H1 (cell line): ENCODE results near the gene PTGER3. TPM values are rescaled to one million over a fixed set of nuclear protein-coding genes. Genes with fewer than 3 reads are reported as not detected.
"Not testable (repeated sequence)": the region's sequence is repeated elsewhere in the genome, so short reads cannot be mapped to it uniquely, and the experiment has no call there.

Experiments used
- CTCF ChIA-PET: fragments of 300-600 bp; sonication (Branson Sonifier 250); formaldehyde crosslinking; loops from one replicate; lab custom pipeline; 2021; ENCODE audit not compliant: partially characterized antibody; lab: Charles Lee
- POLR2A ChIA-PET: fragments of 300-600 bp; sonication (Branson Sonifier 250); formaldehyde crosslinking; loops from one replicate; lab custom pipeline; 2021; ENCODE audit warnings: inconsistent platforms; ENCODE audit not compliant: partially characterized antibody; lab: Charles Lee
- DNase-seq, 2 experiments: peaks; one replicate each; pipeline versions ENCODE4 v3.0.0 to v3.0.0-alpha.2; 2010 to 2022; ENCODE audit warnings: low spot score in 2 of 2, low read depth in 1 of 2, mixed read lengths in 1 of 2
- FAIRE-seq: peaks from 2 replicates; lab custom pipeline; 2011; peaks lifted over from hg19 to GRCh38; lab: Jason Lieb, UNC
- H2AFZ ChIP-seq: 2 replicates; pipeline ENCODE4 v1.8.1; 2012; ENCODE audit warnings: low read length, inconsistent platforms
- H2AK5ac ChIP-seq: 2 replicates; pipeline ENCODE4 v1.6.1; 2013; ENCODE audit warnings: low read depth, low read length
- H2BK120ac ChIP-seq: replicated peaks from 2 replicates; pipeline ENCODE3; 2013; ENCODE audit warnings: low read depth, low read length, inconsistent platforms
- H2BK12ac ChIP-seq: 2 replicates; pipeline ENCODE4 v1.6.1; 2013; ENCODE audit warnings: low read depth, low read length
- H2BK15ac ChIP-seq: 2 replicates; pipeline ENCODE4 v1.6.1; 2013; ENCODE audit warnings: low read length
- H2BK20ac ChIP-seq: 2 replicates; pipeline ENCODE4 v1.6.1; 2013; ENCODE audit warnings: low read length
- H2BK5ac ChIP-seq: 2 replicates; pipeline ENCODE4 v1.6.1; 2013; ENCODE audit warnings: low read depth, low read length
- H3K14ac ChIP-seq: 2 replicates; pipeline ENCODE4 v1.6.1; 2013; ENCODE audit warnings: inconsistent platforms; ENCODE audit not compliant: insufficient read length
- H3K18ac ChIP-seq: 2 replicates; pipeline ENCODE4 v1.6.1; 2013; ENCODE audit warnings: low read length; ENCODE audit errors: extremely low read depth
- H3K23ac ChIP-seq: 2 replicates; pipeline ENCODE4 v1.6.1; 2013; ENCODE audit warnings: inconsistent platforms; ENCODE audit not compliant: insufficient read length
- H3K23me2 ChIP-seq: 2 replicates; pipeline ENCODE4 v1.6.1; 2013; ENCODE audit warnings: low read depth, low read length
- H3K27ac ChIP-seq: 2 replicates; pipeline ENCODE4 v1.6.1; 2011; ENCODE audit warnings: low read depth, low read length, inconsistent platforms
- H3K27me3 ChIP-seq, 4 experiments: replicated peaks in 1 of 4; 1 replicate in 1 of 4; 2 replicates in 3 of 4; pipeline versions ENCODE4 v1.6.1 to v1.8.1; 2011 to 2013; ENCODE audit warnings: low read length in 3 of 4, mild to moderate bottlenecking in 3 of 4, inconsistent platforms in 2 of 4, mixed read lengths in 2 of 4, moderate library complexity in 1 of 4; ENCODE audit not compliant: control insufficient read depth in 3 of 4, insufficient read depth in 3 of 4; ENCODE audit errors: extremely low read depth in 1 of 4
- H3K36me3 ChIP-seq, 4 experiments: 2 replicates each; pipeline versions ENCODE4 v1.6.1 to v1.8.1; 2011 to 2013; ENCODE audit warnings: mild to moderate bottlenecking in 4 of 4, low read length in 3 of 4, moderate library complexity in 2 of 4, control low read depth in 1 of 4, inconsistent platforms in 1 of 4; ENCODE audit not compliant: insufficient read depth in 4 of 4, control insufficient read depth in 2 of 4
- H3K4ac ChIP-seq: replicated peaks from 2 replicates; pipeline ENCODE3; 2013; ENCODE audit warnings: low read length, low read depth, mixed read lengths, inconsistent platforms; ENCODE audit not compliant: insufficient read length
- H3K4me1 ChIP-seq, 4 experiments: replicated peaks in 1 of 4; 1 replicate in 1 of 4; 2 replicates in 3 of 4; pipeline versions ENCODE4 v1.6.1 to v1.8.1; 2011 to 2013; ENCODE audit warnings: low read length in 3 of 4, inconsistent platforms in 2 of 4, mixed read lengths in 1 of 4; ENCODE audit not compliant: insufficient read depth in 4 of 4, control insufficient read depth in 3 of 4
- H3K4me2 ChIP-seq, 2 experiments: 2 replicates each; pipeline versions ENCODE4 v1.6.1 to v1.8.1; 2011 to 2013; ENCODE audit warnings: low read depth in 2 of 2, low read length in 2 of 2, control low read depth in 1 of 2, inconsistent platforms in 1 of 2, mild to moderate bottlenecking in 1 of 2; ENCODE audit not compliant: insufficient read depth in 1 of 2
- H3K4me3 ChIP-seq, 4 experiments: fragments of 200-600, 300-600 bp in 1 of 4; sonication (generic), shearing (Covaris generic), sonication (Bioruptor Twin) in 1 of 4; 2 replicates each; pipeline versions ENCODE4 v1.5.1 to v1.8.1; 2011 to 2016; ENCODE audit warnings: low read length in 4 of 4, low read depth in 3 of 4, control low read depth in 2 of 4, inconsistent platforms in 2 of 4, mild to moderate bottlenecking in 2 of 4, mixed read lengths in 1 of 4, moderate library complexity in 1 of 4; ENCODE audit not compliant: insufficient read depth in 2 of 4; ENCODE audit errors: extremely low read depth in 1 of 4
- H3K56ac ChIP-seq: replicated peaks from 2 replicates; pipeline ENCODE3; 2013; ENCODE audit warnings: low read depth, mild to moderate bottlenecking, mixed read lengths, low read length, inconsistent platforms; ENCODE audit not compliant: insufficient read length
- H3K79me1 ChIP-seq: 2 replicates; pipeline ENCODE4 v1.6.1; 2013; ENCODE audit warnings: low read depth, low read length, control low read depth
- H3K79me2 ChIP-seq, 2 experiments: 2 replicates each; pipeline versions ENCODE4 v1.6.1 to v1.8.1; 2012 to 2013; ENCODE audit warnings: low read length in 2 of 2, mild to moderate bottlenecking in 2 of 2, inconsistent platforms in 1 of 2; ENCODE audit not compliant: insufficient read depth in 2 of 2, control insufficient read depth in 1 of 2
- H3K9ac ChIP-seq, 4 experiments: replicated peaks in 1 of 4; 1 replicate in 1 of 4; 2 replicates in 3 of 4; pipeline versions ENCODE4 v1.6.1 to v1.8.1; 2011 to 2013; ENCODE audit warnings: low read depth in 3 of 4, low read length in 3 of 4, control low read depth in 2 of 4, mild to moderate bottlenecking in 2 of 4, moderate library complexity in 2 of 4, inconsistent platforms in 1 of 4; ENCODE audit errors: extremely low read depth in 1 of 4
- H3K9me3 ChIP-seq, 2 experiments: 2 replicates each; pipeline versions ENCODE4 v1.6.1 to v1.8.1; 2012 to 2013; ENCODE audit warnings: mild to moderate bottlenecking in 2 of 2, moderate library complexity in 2 of 2, control low read depth in 1 of 2, inconsistent platforms in 1 of 2, low read depth in 1 of 2, low read length in 1 of 2, mixed read lengths in 1 of 2; ENCODE audit not compliant: insufficient read depth in 2 of 2
- H4K20me1 ChIP-seq, 2 experiments: replicated peaks in 1 of 2; 2 replicates each; pipeline versions ENCODE3 to v1.8.1; 2011 to 2013; ENCODE audit warnings: inconsistent platforms in 2 of 2, low read length in 2 of 2, mild to moderate bottlenecking in 1 of 2; ENCODE audit not compliant: insufficient read depth in 2 of 2, control insufficient read depth in 1 of 2
- H4K5ac ChIP-seq: 2 replicates; pipeline ENCODE4 v1.6.1; 2013; ENCODE audit warnings: low read length, low read depth, mixed read lengths, inconsistent platforms; ENCODE audit not compliant: insufficient read length
- H4K8ac ChIP-seq: 2 replicates; pipeline ENCODE4 v1.8.0; 2013; ENCODE audit warnings: mild to moderate bottlenecking, moderate library complexity, low read length, inconsistent platforms; ENCODE audit not compliant: insufficient read depth; ENCODE audit errors: extremely low read depth
- H4K91ac ChIP-seq: replicated peaks from 2 replicates; pipeline ENCODE3; 2013; ENCODE audit warnings: low read length, mixed read lengths, inconsistent platforms; ENCODE audit not compliant: insufficient read length
- SRF ChIP-seq: IDR thresholded peaks from 2 replicates; pipeline ENCODE4 v1.6.1; 2011; ENCODE audit warnings: mild to moderate bottlenecking, low read depth, low read length, moderate library complexity
- WGBS, 2 experiments: shearing (Covaris generic) in 1 of 2; methylation state at CpG; one replicate each; pipeline versions ENCODE4 v1.1.6 to v1.1.7; 2013 to 2015; ENCODE audit warnings: low lambda C conversion rate in 2 of 2, mixed read lengths in 2 of 2, inconsistent platforms in 1 of 2, low coverage in 1 of 2, missing lambda C conversion rate in 1 of 2; ENCODE audit not compliant: insufficient replicate concordance in 2 of 2, insufficient coverage in 1 of 2, insufficient read length in 1 of 2; ENCODE audit errors: extremely low coverage in 1 of 2, missing lambda C conversion rate in 1 of 2; 5-methylcytosine and 5-hydroxymethylcytosine counted together
- polyA plus RNA-seq, 7 experiments: library from polyadenylated mRNA; depleted of rRNA in 3 of 7; stranded (reverse) in 5 of 7; unstranded in 2 of 7; fragments of >200 nt in 5 of 7; fragments of 200-250 nt in 2 of 7; gene quantifications; 1 replicate in 5 of 7; 2 replicates in 1 of 7; 4 replicates in 1 of 7; pipeline versions ENCODE4 v1.2.1 to v1.2.3, GENCODE V29; 2011 to 2013; ENCODE audit warnings: missing spikeins in 2 of 7, mixed read lengths in 2 of 7
- total RNA-seq: library from RNA; stranded (reverse); fragmentation: NEBNext Ultra II Directional; extraction: Animal tissue kit (Norgen Biotek cat#: 25700); gene quantifications from 2 replicates; pipeline ENCODE4 v1.2.1, GENCODE V29; 2021

The PTGER3 gene
- total and polyA plus RNA-seq, 2 of the 8 experiments (the other 6 are each of a cell fraction or from before 2014, with no cell fraction given) = 0.38 to 0.82 TPM

GRCh38 chr1:70985776-70986225, 61.8 kb downstream of the PTGER3 start:
- H3K56ac ChIP-seq, H3K79me2 ChIP-seq, H3K4me3 ChIP-seq, H3K27ac ChIP-seq, H4K20me1 ChIP-seq, DNase-seq, H2BK15ac ChIP-seq, H3K23ac ChIP-seq, H4K8ac ChIP-seq, H2BK12ac ChIP-seq, H3K79me1 ChIP-seq, H3K18ac ChIP-seq, H3K4me1 ChIP-seq, H3K27me3 ChIP-seq, H3K14ac ChIP-seq, H4K5ac ChIP-seq, H3K4me2 ChIP-seq, H2BK5ac ChIP-seq, H2AK5ac ChIP-seq, H3K36me3 ChIP-seq, H3K9me3 ChIP-seq, H2BK20ac ChIP-seq, H4K91ac ChIP-seq, POLR2A ChIA-PET, FAIRE-seq, H3K4ac ChIP-seq, H3K9ac ChIP-seq, H2BK120ac ChIP-seq, H3K23me2 ChIP-seq: not testable (repeated sequence)
- CTCF ChIA-PET = interaction anchor here (0.6 to 0.7 kb wide), 2 partner anchors 20 to 653 kb away, joined by 3 read pairs; no protein-coding TSS in a partner anchor
- 93% methylated on average over 5 of the region's 5 CpGs; no CpG with 5 or more reads in 1 of the 2 experiments for WGBS, 2 experiments
- H2AFZ ChIP-seq = 0 out of 2 replicates have a peak overlapping the region, but pooled peaks have one; percentile 4
- peak; percentile 55; the same call in 1 of the 2 replicates for TF ChIP-seq SRF

- H2AK5ac ChIP-seq, H2BK20ac ChIP-seq, POLR2A ChIA-PET, H4K5ac ChIP-seq, H3K27me3 ChIP-seq, H3K18ac ChIP-seq, H3K79me1 ChIP-seq, H3K9me3 ChIP-seq, H3K14ac ChIP-seq, H2BK120ac ChIP-seq, H3K79me2 ChIP-seq, H4K8ac ChIP-seq, H3K27ac ChIP-seq, H4K20me1 ChIP-seq, H3K56ac ChIP-seq, H4K91ac ChIP-seq, H2BK5ac ChIP-seq, H2BK15ac ChIP-seq, H3K36me3 ChIP-seq, H3K4me3 ChIP-seq, H2AFZ ChIP-seq, H3K23ac ChIP-seq, H3K9ac ChIP-seq, H3K4ac ChIP-seq, DNase-seq, FAIRE-seq, H3K4me2 ChIP-seq, H3K23me2 ChIP-seq, H3K4me1 ChIP-seq, H2BK12ac ChIP-seq: not testable (repeated sequence)
- CTCF ChIA-PET = interaction anchor here (0.7 kb wide), 1 partner anchor 19 kb away, joined by 3 read pairs; no protein-coding TSS in a partner anchor
- WGBS, 2 experiments = 88% methylated on average over 2 of the region's 2 CpGs; no CpG with 5 or more reads in 1 of the 2 experiments
Observed at GRCh38 chr1:70985278-70985677, 62.3 kb downstream of the PTGER3 start.
